Retinal pigment epithelial cell (primary cell): ENCODE measurements around the gene DACT2.
"Not testable (repeated sequence)": the region's sequence is repeated elsewhere in the genome, so short reads cannot be mapped to it uniquely, and the experiment has no call there.

Source experiments
- DNase-seq: peaks from one replicate; pipeline ENCODE4 v3.0.0-alpha.2; 2010; ENCODE audit warnings: low read depth
- H3K4me3 ChIP-seq: 2 replicates; pipeline ENCODE4 v1.5.1; 2011; ENCODE audit warnings: mild to moderate bottlenecking, low read length, control low read depth, moderate library complexity
- CTCF ChIP-seq: conservative IDR thresholded peaks from 2 replicates; pipeline ENCODE4 v1.5.1; 2011; ENCODE audit warnings: low read depth, low read length, control low read depth, inconsistent platforms

DACT2 gene

GRCh38 chr6:168288781-168289570 is 30.6 kb downstream of the DACT2 start:
- no peak for DNase-seq
- no peak for TF ChIP-seq CTCF
- H3K4me3 ChIP-seq: no peak overlapping the region

- H3K4me3 ChIP-seq, DNase-seq: not testable (repeated sequence)
These were observed 32.1 kb downstream of the DACT2 start for GRCh38 chr6:168287460-168287859.

GRCh38 chr6:168286771-168287446 is 32.7 kb downstream of the DACT2 start:
- H3K4me3 ChIP-seq, DNase-seq: not testable (repeated sequence)

- no peak overlapping the region for H3K4me3 ChIP-seq
- TF ChIP-seq CTCF: no peak
- DNase-seq: no peak
These were observed 33.5 kb downstream of the DACT2 start for GRCh38 chr6:168286116-168286515.

GRCh38 chr6:168285456-168285855 is 34.1 kb downstream of the DACT2 start:
- no peak for TF ChIP-seq CTCF
- DNase-seq: no peak
- no peak overlapping the region for H3K4me3 ChIP-seq

GRCh38 chr6:168284187-168284586 is 35.4 kb downstream of the DACT2 start:
- no peak for TF ChIP-seq CTCF
- no peak for DNase-seq
- H3K4me3 ChIP-seq: no peak overlapping the region

- no peak for DNase-seq
- no peak overlapping the region for H3K4me3 ChIP-seq
- TF ChIP-seq CTCF: no peak
These were observed 35.9 kb downstream of the DACT2 start for GRCh38 chr6:168283686-168284025.

GRCh38 chr6:168282985-168283685 is 36.4 kb downstream of the DACT2 start:
- no peak for DNase-seq
- no peak overlapping the region for H3K4me3 ChIP-seq
- TF ChIP-seq CTCF: no peak
